BE2C (cell line): Measurements from ENCODE around the gene DYRK4.

Experiments
- DNase-seq: peaks from one replicate; pipeline ENCODE4 v3.0.0-alpha.2; 2020
- H3K27me3 ChIP-seq: fragments of 250-450 bp; sonication (Bioruptor Pico); 2 replicates; pipeline ENCODE4 v1.5.1; 2020; ENCODE audit warnings: mild to moderate bottlenecking
- H3K36me3 ChIP-seq: fragments of 250-450 bp; sonication (Bioruptor Pico); 2 replicates; pipeline ENCODE4 v1.5.1; 2020; ENCODE audit warnings: mild to moderate bottlenecking
- H3K4me1 ChIP-seq: fragments of 250-450 bp; sonication (Bioruptor Pico); 2 replicates; pipeline ENCODE4 v1.5.1; 2020
- H3K4me3 ChIP-seq: 2 replicates; pipeline ENCODE4 v1.5.1; 2011; ENCODE audit warnings: low read depth, low read length
- H3K9me3 ChIP-seq: fragments of 250-450 bp; sonication (Bioruptor Pico); 2 replicates; pipeline ENCODE4 v1.5.1; 2020
- CTCF ChIP-seq: IDR thresholded peaks from 2 replicates; pipeline ENCODE4 v1.5.1; 2012; ENCODE audit warnings: mild to moderate bottlenecking, low read depth, low read length

Gene DYRK4

GRCh38 chr12:4557586-4557985 is 4.4 kb upstream of the DYRK4 start:
- H3K4me1 ChIP-seq = no peaks in the 10 kb centered on the region
- no peak for TF ChIP-seq CTCF
- H3K9me3 ChIP-seq = no peaks in the 10 kb centered on the region
- H3K4me3 ChIP-seq = no peak overlapping the region
- H3K36me3 ChIP-seq = peaks cover 30% of the 10 kb centered on the region
- DNase-seq = no peak
- H3K27me3 ChIP-seq = no peaks in the 10 kb centered on the region; the same call in 1 of the 2 replicates

GRCh38 chr12:4558171-4558570 is 3.8 kb upstream of the DYRK4 start:
- no peak overlapping the region for H3K4me3 ChIP-seq
- H3K27me3 ChIP-seq = no peaks in the 10 kb centered on the region; the same call in 1 of the 2 replicates
- H3K36me3 ChIP-seq = peaks cover 24% of the 10 kb centered on the region
- TF ChIP-seq CTCF = no peak
- no peak for DNase-seq
- no peaks in the 10 kb centered on the region for H3K4me1 ChIP-seq
- no peaks in the 10 kb centered on the region for H3K9me3 ChIP-seq

DNA sequence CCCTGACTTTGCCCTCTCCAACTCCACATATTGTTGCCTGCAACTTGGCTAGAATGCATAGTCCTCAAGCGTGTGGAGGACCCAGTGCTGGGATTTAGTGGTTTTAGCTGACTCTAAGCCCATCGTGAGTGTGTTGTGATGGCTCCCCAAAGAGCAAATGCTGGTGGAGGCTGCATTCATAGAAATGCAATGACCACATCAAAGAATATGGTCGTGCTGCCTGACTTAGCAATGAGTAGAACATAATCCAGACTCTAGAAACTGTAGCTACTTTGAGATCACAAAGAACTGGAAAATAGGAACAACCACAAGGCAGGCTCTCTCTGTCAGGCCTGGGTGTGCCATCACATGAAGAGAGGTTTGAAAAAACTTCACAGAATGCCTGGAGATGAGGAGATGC is 1.3 kb downstream of the DYRK4 start:
- no peaks in the 10 kb centered on the region; the same call in 1 of the 2 replicates for H3K27me3 ChIP-seq
- no peaks in the 10 kb centered on the region for H3K9me3 ChIP-seq
- H3K4me3 ChIP-seq = no peak overlapping the region
- H3K4me1 ChIP-seq = no peaks in the 10 kb centered on the region
- peaks cover 9% of the 10 kb centered on the region; the same call in 1 of the 2 replicates for H3K36me3 ChIP-seq
- TF ChIP-seq CTCF = no peak
- no peak for DNase-seq

- no peaks in the 10 kb centered on the region for H3K4me1 ChIP-seq
- H3K27me3 ChIP-seq = no peaks in the 10 kb centered on the region; the same call in 1 of the 2 replicates
- H3K36me3 ChIP-seq = peaks cover 9% of the 10 kb centered on the region; the same call in 1 of the 2 replicates
- H3K4me3 ChIP-seq = no peak overlapping the region
- no peaks in the 10 kb centered on the region for H3K9me3 ChIP-seq
- no peak for TF ChIP-seq CTCF
- DNase-seq = no peak
These were observed 2.8 kb downstream of the DYRK4 start for GRCh38 chr12:4564818-4565217.

- H3K36me3 ChIP-seq = no peaks in the 10 kb centered on the region
- no peaks in the 10 kb centered on the region for H3K27me3 ChIP-seq
- no peak overlapping the region for H3K4me3 ChIP-seq
- no peak for DNase-seq
- no peaks in the 10 kb centered on the region for H3K4me1 ChIP-seq
- H3K9me3 ChIP-seq = no peaks in the 10 kb centered on the region
- TF ChIP-seq CTCF = no peak
These were observed 4.5 kb downstream of the DYRK4 start for GRCh38 chr12:4566474-4566873.

DNA sequence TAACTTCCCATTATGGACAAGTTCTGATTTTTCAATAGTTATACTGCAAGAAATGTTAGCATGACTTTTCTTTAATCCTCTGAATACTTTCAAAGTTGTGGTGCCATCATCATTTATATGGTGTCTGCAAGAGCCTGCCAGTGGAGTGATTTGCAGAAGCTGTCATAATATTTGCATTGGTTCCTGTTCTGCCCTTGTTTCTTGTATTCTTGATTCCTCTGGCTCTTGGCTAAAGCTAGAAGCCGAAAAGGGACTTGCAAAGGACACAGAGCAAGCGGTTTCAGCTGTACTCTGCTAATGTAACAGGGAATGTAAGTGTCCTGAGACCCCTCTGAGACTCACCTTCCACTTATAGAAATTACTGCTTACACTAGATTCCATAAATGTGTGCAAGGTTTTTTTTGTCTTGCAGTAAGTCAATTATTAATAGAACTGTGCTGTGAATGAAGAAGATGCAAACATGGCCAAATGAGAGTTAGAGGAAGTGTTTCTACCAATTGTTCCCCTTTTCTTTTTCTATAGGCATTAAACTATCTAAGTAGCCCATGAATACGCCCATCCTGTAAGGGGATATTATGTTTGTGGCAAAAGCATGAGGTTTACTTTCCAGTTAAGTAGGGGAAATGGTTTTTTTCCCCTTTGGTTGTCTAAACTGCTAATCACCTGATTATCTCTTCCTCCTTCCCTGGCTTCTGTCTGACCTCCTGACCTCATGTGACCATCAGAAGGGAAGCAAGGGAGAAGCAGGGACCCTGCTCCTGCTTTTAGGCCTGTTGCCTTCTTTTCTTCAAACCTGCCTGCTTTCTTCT is 5.3 kb downstream of the DYRK4 start:
- no peak overlapping the region for H3K4me3 ChIP-seq

More for the DNA sequence above, 5.3 kb downstream of the DYRK4 start:
- Histone ChIP-seq H3K9me3 (no peaks in the 10 kb centered on the region), H3K36me3 (no peaks in the 10 kb centered on the region), H3K4me1 (no peaks in the 10 kb centered on the region), H3K27me3 (no peaks in the 10 kb centered on the region)
- TF ChIP-seq CTCF = no peak
- no peak for DNase-seq
